Caco-2 (cell line): ENCODE results near the gene PAK3. TPM values are rescaled to one million over a fixed set of nuclear protein-coding genes. Genes with fewer than 3 reads are reported as not detected.
A peak's percentile ranks its signal among the peaks of the same experiment; 100 is the strongest.

Experiments used
- BruUV-seq: library from RNA; stranded (reverse); fragments of 400-500 nt; replicated peaks from 2 replicates; lab custom pipeline; 2021; lab: Mats Ljungman, UMichigan
- CTCF ChIA-PET: fragments of 300-600 bp; sonication (Branson Sonifier 250); formaldehyde crosslinking; loops from one replicate; lab custom pipeline; 2022; ENCODE audit warnings: antibody characterized with exemption; lab: Charles Lee
- POLR2A ChIA-PET: fragments of 300-600 bp; sonication (Branson Sonifier 250); formaldehyde crosslinking; loops from one replicate; lab custom pipeline; 2022; ENCODE audit warnings: antibody characterized with exemption; lab: Charles Lee
- DNase-seq, 2 experiments: peaks; one replicate each; pipeline versions ENCODE4 v3.0.0 to v3.0.0-alpha.2; 2020 to 2022
- H3K27me3 ChIP-seq: replicated peaks from 2 replicates; pipeline ENCODE4 v1.6.0; 2011; ENCODE audit warnings: low read length; ENCODE audit not compliant: control insufficient read depth, insufficient read depth
- H3K36me3 ChIP-seq: 2 replicates; pipeline ENCODE4 v1.5.1; 2011; ENCODE audit warnings: low read length; ENCODE audit not compliant: control insufficient read depth, insufficient read depth
- H3K4me1 ChIP-seq: fragments of 250-450 bp; sonication (Bioruptor Pico); 2 replicates; pipeline ENCODE4 v1.5.1; 2020; ENCODE audit warnings: mild to moderate bottlenecking
- H3K4me3 ChIP-seq: 2 replicates; pipeline ENCODE4 v1.5.1; 2011; ENCODE audit warnings: low read depth, mild to moderate bottlenecking, control low read depth, low read length
- H3K9me3 ChIP-seq: fragments of 250-450 bp; sonication (Bioruptor Pico); 2 replicates; pipeline ENCODE4 v1.5.1; 2020; ENCODE audit warnings: mild to moderate bottlenecking, moderate library complexity
- H3K27ac Mint-ChIP-seq: one replicate; pipeline ENCODE4 v1.8.0; 2022; ENCODE audit warnings: mixed read lengths; ENCODE audit not compliant: unreplicated experiment
- H3K27me3 Mint-ChIP-seq: one replicate; pipeline ENCODE4 v1.8.0; 2022; ENCODE audit warnings: mixed read lengths; ENCODE audit not compliant: insufficient read depth, unreplicated experiment
- H3K36me3 Mint-ChIP-seq: one replicate; pipeline ENCODE4 v1.8.0; 2022; ENCODE audit warnings: mild to moderate bottlenecking, mixed read lengths; ENCODE audit not compliant: insufficient read depth, unreplicated experiment
- H3K4me1 Mint-ChIP-seq: one replicate; pipeline ENCODE4 v1.8.0; 2022; ENCODE audit warnings: low read depth, mixed read lengths; ENCODE audit not compliant: unreplicated experiment
- H3K4me3 Mint-ChIP-seq: one replicate; pipeline ENCODE4 v1.8.0; 2022; ENCODE audit warnings: mild to moderate bottlenecking, moderate library complexity, mixed read lengths; ENCODE audit not compliant: unreplicated experiment
- H3K9me3 Mint-ChIP-seq: one replicate; pipeline ENCODE4 v1.8.0; 2022; ENCODE audit warnings: mixed read lengths; ENCODE audit not compliant: unreplicated experiment
- intact Hi-C: fragments of 100-400 bp; cut with micrococcal nuclease; formaldehyde crosslinking; loops from one replicate; pipeline ENCODE4 v1.10.0; 2022; ENCODE audit not compliant: unreplicated experiment
- total RNA-seq: library from RNA; stranded (reverse); gene quantifications from 2 replicates; pipeline ENCODE4 v1.2.3, GENCODE V29; 2022
- TF ChIP-seq, protein P1 (sequence below), 2 experiments: fragments of 200-600 bp in 1 of 2; IDR thresholded peaks; 1 replicate in 1 of 2; 2 replicates in 1 of 2; pipeline versions ENCODE4 v1.5.1 to v1.8.0; 2011 to 2022; ENCODE audit warnings: antibody characterized with exemption in 1 of 2, control low read depth in 1 of 2, inconsistent platforms in 1 of 2, low read depth in 1 of 2, low read length in 1 of 2, mild to moderate bottlenecking in 1 of 2, moderate library complexity in 1 of 2; ENCODE audit not compliant: insufficient read depth in 1 of 2, severe bottlenecking in 1 of 2, unreplicated experiment in 1 of 2

The PAK3 gene
- total RNA-seq, 1 experiment from 2014 or later, result not detected

DNA sequence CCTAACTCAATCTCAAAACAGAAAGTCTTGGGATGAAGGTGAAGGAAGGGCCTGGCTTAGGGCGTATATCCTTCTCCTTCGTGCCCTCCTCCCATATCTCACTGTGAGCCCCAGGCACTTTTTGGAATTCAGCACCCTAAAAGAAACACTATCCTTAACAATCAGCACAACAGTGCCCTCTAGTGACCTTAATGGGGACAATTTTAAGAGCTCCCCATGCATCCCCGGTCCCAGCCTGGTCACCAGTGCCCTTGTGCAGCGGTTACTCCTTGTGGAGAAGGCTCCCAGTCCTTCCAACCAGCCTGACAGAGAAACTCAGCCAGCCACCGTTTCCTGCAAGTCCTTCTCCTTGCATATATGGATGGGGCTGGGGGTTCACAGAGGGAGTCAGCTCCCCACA is 4.2 kb downstream of the PAK3 start:
- ChIA-PET CTCF (interaction anchor here (0.5 to 1.0 kb wide), 6 partner anchors 10 to 668 kb away, joined by 3 to 8 read pairs (median 4); no protein-coding TSS in a partner anchor), POLR2A (no interaction called here)
- TF ChIP-seq, protein P1, sequence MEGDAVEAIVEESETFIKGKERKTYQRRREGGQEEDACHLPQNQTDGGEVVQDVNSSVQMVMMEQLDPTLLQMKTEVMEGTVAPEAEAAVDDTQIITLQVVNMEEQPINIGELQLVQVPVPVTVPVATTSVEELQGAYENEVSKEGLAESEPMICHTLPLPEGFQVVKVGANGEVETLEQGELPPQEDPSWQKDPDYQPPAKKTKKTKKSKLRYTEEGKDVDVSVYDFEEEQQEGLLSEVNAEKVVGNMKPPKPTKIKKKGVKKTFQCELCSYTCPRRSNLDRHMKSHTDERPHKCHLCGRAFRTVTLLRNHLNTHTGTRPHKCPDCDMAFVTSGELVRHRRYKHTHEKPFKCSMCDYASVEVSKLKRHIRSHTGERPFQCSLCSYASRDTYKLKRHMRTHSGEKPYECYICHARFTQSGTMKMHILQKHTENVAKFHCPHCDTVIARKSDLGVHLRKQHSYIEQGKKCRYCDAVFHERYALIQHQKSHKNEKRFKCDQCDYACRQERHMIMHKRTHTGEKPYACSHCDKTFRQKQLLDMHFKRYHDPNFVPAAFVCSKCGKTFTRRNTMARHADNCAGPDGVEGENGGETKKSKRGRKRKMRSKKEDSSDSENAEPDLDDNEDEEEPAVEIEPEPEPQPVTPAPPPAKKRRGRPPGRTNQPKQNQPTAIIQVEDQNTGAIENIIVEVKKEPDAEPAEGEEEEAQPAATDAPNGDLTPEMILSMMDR (IDR thresholded peaks at IDR 0.05; ENCODE audit: insufficient read depth in 1 of 2, low read depth in 1 of 2, low read length in 1 of 2, severe bottlenecking in 1 of 2, unreplicated experiment in 1 of 2), result peak; percentile 16 to 28
- no peaks in the 10 kb centered on the region for H3K36me3 Mint-ChIP-seq
- no peak overlapping the region for H3K4me3 Mint-ChIP-seq
- no TSS peak for BruUV-seq
- no peaks in the 10 kb centered on the region for H3K9me3 ChIP-seq
- no peak overlapping the region for H3K27ac Mint-ChIP-seq
- no peaks in the 10 kb centered on the region for H3K4me1 ChIP-seq
- H3K9me3 Mint-ChIP-seq, result no peaks in the 10 kb centered on the region
- intact Hi-C loops, result loop anchor here (1.0 to 5.0 kb wide), 3 partner anchors 108 to 247 kb away; no protein-coding TSS in a partner anchor
- H3K27me3 Mint-ChIP-seq, result peaks cover 7% of the 10 kb centered on the region
- no peaks in the 10 kb centered on the region for H3K4me1 Mint-ChIP-seq
- H3K36me3 ChIP-seq, result no peaks in the 10 kb centered on the region
- no peaks in the 10 kb centered on the region for H3K27me3 ChIP-seq
- H3K4me3 ChIP-seq, result no peak overlapping the region
- DNase-seq, result peak in 1 of 2 experiments; percentile 24

DNA sequence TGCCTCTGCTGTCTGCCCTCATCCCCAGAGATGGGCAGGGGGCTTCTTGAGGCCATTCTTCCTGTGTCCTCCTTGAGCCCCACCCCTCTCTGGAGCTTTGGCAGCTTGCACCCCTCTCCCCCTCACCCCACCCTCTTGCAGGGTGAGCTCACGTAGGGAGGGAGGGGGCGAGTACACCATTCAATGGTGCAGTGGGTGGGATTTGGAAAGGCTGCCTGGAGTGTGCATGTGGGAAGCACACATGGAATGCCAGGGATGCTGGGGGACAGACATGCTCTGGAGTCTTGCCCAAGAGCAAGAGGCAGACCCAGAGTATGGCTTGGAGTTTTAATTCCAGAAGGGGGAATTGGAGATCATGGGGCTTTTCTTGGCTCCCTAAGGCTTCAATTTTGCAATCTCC is 5.6 kb downstream of the PAK3 start:
- no peaks in the 10 kb centered on the region for H3K9me3 Mint-ChIP-seq
- intact Hi-C loops, result loop anchor here (2.0 to 5.0 kb wide), 2 partner anchors 141 to 249 kb away; no protein-coding TSS in a partner anchor
- Histone ChIP-seq H3K4me1 (no peaks in the 10 kb centered on the region), H3K27me3 (no peaks in the 10 kb centered on the region), H3K36me3 (no peaks in the 10 kb centered on the region), H3K9me3 (no peaks in the 10 kb centered on the region), H3K4me3 (no peak overlapping the region)
- H3K4me3 Mint-ChIP-seq, result no peak overlapping the region
- no TSS peak for BruUV-seq
- CTCF ChIA-PET, result no interaction called here
- H3K36me3 Mint-ChIP-seq, result no peaks in the 10 kb centered on the region
- no peak for DNase-seq
- H3K27me3 Mint-ChIP-seq, result peaks cover 4% of the 10 kb centered on the region
- no peaks in the 10 kb centered on the region for H3K4me1 Mint-ChIP-seq
- TF ChIP-seq, protein P1 (IDR thresholded peaks at IDR 0.05; ENCODE audit: insufficient read depth in 1 of 2, low read depth in 1 of 2, low read length in 1 of 2, severe bottlenecking in 1 of 2, unreplicated experiment in 1 of 2), result no peak
- POLR2A ChIA-PET, result no interaction called here
- H3K27ac Mint-ChIP-seq, result no peak overlapping the region

DNA sequence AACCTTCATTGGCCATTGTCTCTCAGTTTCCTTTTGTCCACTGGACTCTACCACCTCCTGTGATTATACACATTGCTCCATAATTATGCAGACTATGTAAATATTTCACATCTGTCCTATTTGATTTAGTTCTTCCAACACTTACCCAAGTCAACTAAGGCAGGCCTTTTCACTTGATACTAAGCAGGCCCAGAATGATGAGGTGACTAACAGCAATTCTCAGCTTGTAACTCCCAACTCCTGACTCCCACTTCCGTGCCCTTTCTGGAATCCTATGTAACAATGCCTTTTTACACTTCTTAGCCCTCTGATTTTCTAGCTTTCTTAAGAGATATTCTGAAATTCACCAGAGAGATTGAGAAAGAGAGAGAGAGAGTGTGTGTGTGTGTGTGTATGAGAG is 6.6 kb downstream of the PAK3 start:
- intact Hi-C loops, result loop anchor here (5.0 kb wide), 1 partner anchor 140 kb away; no protein-coding TSS in a partner anchor
- Mint-ChIP-seq H3K36me3 (no peaks in the 10 kb centered on the region), H3K27ac (no peak overlapping the region), H3K9me3 (no peaks in the 10 kb centered on the region), H3K4me1 (no peaks in the 10 kb centered on the region), H3K4me3 (no peak overlapping the region), H3K27me3 (peaks cover 4% of the 10 kb centered on the region)
- ChIA-PET CTCF (no interaction called here), POLR2A (no interaction called here)
- Histone ChIP-seq H3K27me3 (no peaks in the 10 kb centered on the region), H3K36me3 (no peaks in the 10 kb centered on the region), H3K9me3 (no peaks in the 10 kb centered on the region), H3K4me1 (no peaks in the 10 kb centered on the region), H3K4me3 (no peak overlapping the region)
- DNase-seq, result no peak
- no TSS peak for BruUV-seq
- TF ChIP-seq, protein P1 (IDR thresholded peaks at IDR 0.05; ENCODE audit: insufficient read depth in 1 of 2, low read depth in 1 of 2, low read length in 1 of 2, severe bottlenecking in 1 of 2, unreplicated experiment in 1 of 2), result no peak
